ENCODE results near the gene ZSCAN23. TPM values are rescaled to one million over a fixed set of nuclear protein-coding genes. Genes with fewer than 3 reads are reported as not detected.
"Not testable (repeated sequence)": the region's sequence is repeated elsewhere in the genome, so short reads cannot be mapped to it uniquely, and the experiment has no call there.

The ZSCAN23 gene
- total RNA-seq, 1 donor: 4.3 TPM

DNA sequence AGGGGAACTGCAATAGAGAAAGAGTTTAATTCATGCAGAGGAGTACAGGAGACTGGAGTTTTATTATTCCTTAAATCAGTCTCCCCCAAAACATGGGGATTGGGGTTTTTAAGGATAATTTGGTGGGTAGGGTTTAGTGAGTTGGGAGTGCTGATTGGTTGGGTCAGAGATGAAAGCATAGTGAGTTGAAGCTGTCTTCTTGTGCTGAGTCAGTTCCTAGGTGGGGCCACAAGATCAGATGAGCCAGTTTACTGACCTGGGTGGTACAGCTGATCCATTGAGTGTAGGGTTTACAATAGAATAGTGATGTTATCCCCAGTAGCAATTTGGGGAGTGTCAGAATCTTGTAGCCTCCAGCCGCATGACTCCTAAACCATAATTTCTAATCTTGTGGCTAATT lies 43.2 kb upstream of the ZSCAN23 start:
- no peak overlapping the region for H3K4me3 ChIP-seq (ENCODE audit: low read depth, low read length)
- no peak for DNase-seq (ENCODE audit: low read depth)
- TF ChIP-seq, protein P1, sequence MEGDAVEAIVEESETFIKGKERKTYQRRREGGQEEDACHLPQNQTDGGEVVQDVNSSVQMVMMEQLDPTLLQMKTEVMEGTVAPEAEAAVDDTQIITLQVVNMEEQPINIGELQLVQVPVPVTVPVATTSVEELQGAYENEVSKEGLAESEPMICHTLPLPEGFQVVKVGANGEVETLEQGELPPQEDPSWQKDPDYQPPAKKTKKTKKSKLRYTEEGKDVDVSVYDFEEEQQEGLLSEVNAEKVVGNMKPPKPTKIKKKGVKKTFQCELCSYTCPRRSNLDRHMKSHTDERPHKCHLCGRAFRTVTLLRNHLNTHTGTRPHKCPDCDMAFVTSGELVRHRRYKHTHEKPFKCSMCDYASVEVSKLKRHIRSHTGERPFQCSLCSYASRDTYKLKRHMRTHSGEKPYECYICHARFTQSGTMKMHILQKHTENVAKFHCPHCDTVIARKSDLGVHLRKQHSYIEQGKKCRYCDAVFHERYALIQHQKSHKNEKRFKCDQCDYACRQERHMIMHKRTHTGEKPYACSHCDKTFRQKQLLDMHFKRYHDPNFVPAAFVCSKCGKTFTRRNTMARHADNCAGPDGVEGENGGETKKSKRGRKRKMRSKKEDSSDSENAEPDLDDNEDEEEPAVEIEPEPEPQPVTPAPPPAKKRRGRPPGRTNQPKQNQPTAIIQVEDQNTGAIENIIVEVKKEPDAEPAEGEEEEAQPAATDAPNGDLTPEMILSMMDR (IDR thresholded peaks at IDR 0.05; ENCODE audit: insufficient read depth, low read depth, low read length): no peak

DNA sequence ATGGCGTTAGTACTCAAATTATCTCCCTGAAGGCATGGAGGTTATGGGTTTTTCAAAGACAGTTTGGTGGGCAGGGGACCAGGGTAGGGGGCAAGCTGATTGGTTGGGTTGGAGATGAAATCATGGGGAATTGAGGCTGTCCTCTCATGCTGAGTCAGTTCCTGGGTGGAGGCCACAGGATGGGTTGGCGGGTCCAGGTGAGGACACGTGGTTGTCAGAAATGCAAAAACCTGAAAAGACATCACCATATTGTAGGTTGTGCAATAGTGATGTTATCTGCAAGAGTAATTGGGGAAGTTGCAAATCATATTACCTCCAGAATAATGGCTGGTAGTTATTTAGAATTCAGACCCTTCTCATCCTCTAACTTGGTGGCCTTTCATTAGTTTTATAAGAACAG lies 42.2 kb upstream of the ZSCAN23 start:
- TF ChIP-seq, protein P1 (IDR thresholded peaks at IDR 0.05; ENCODE audit: insufficient read depth, low read depth, low read length): no peak
- H3K4me3 ChIP-seq (ENCODE audit: low read depth, low read length): no peak overlapping the region
- DNase-seq (ENCODE audit: low read depth): no peak

DNA sequence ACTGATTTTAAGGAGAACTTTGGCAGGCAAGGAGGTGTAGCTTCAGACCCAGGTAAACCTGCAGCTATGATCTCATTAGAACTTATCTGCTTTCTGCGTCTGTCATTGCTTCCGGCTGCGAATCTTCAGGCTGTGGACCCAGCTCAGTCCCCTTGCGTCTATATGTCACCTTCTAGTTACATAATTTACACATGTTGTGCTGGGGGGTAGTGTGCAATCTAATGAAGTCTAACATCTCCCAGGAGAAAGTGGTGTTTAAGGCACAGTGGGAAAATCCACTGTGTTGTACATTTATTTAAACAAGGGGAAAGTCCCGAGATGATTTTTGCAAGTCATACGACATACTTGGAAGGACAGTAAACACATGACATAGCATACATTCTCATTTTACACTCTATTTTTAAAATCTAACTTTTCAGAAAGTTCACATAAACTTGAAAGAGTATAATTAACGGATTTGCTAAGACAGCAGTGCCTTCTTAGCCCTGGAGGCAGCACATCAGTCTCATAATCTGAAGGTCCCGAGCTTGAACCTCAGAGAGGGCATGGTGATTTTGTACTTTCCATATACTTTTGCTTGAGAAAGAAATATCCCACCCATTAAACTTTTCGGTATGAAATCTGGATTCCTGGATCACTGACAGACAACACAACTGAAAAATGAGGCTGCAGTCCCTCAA lies 37.1 kb upstream of the ZSCAN23 start:
- TF ChIP-seq, protein P1 (IDR thresholded peaks at IDR 0.05; ENCODE audit: insufficient read depth, low read depth, low read length): no peak
- no peak overlapping the region for H3K4me3 ChIP-seq (ENCODE audit: low read depth, low read length)
- DNase-seq (ENCODE audit: low read depth): no peak

DNA sequence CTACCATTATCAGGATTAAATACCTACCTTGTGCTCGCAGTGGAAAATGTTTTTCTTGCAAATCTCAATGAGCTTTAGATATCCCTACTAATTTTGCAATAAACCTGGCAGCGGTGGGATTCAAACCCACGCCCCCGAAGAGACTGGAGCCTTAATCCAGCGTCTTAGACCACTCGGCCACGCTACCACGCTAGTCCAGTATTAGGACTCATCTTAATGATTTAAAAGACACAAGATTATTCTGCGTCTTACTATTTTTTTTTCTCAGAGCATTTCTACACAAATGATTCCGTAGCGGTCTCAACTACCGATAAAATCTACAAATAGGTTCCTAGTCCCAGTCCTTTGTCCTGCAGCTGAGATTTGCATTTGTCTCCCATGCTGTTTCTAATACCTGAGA lies 35.2 kb upstream of the ZSCAN23 start:
- DNase-seq (ENCODE audit: low read depth): no peak
- TF ChIP-seq, protein P1 (IDR thresholded peaks at IDR 0.05; ENCODE audit: insufficient read depth, low read depth, low read length): no peak
- no peak overlapping the region for H3K4me3 ChIP-seq (ENCODE audit: low read depth, low read length)

DNA sequence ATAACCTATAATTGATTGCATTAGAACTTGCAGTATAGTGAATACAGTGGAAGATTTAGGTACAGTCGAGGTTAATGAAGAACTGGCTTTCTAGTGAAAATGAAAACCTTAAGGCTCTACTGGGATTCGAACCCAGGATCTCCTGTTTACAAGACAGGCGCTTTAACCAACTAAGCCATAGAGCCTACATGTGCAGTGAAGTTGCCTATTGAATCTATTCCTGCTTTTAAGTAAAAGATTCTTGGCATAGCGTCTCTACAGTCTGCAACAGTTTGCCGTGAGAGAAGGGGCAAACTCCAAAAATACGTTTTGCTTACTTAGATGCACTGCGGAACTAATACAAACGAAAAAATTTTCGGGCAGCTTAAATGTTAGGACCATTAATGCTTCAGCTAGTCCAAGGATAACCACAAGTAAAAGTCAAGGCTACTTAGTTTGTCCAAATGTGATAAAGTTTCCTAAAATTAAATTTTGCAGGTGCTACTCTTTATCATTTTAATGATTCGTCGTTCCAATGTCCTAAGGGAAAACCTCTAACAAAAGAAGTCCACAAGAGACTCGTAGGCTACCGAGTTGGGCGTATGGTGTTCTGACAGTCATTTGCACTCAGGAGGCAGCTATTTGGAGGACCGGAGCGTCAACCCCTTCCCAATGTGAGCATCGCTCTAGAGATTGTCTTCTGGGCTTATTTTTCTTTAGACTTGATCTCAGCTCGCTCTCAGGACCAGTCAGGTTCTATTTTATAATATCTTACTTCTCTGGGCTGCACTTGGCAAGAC lies 31.3 kb upstream of the ZSCAN23 start:
- peak; percentile 85 for DNase-seq (ENCODE audit: low read depth)
- H3K4me3 ChIP-seq (ENCODE audit: low read depth, low read length): peak overlapping the region; percentile 62
- TF ChIP-seq, protein P1 (IDR thresholded peaks at IDR 0.05; ENCODE audit: insufficient read depth, low read depth, low read length): no peak

DNA sequence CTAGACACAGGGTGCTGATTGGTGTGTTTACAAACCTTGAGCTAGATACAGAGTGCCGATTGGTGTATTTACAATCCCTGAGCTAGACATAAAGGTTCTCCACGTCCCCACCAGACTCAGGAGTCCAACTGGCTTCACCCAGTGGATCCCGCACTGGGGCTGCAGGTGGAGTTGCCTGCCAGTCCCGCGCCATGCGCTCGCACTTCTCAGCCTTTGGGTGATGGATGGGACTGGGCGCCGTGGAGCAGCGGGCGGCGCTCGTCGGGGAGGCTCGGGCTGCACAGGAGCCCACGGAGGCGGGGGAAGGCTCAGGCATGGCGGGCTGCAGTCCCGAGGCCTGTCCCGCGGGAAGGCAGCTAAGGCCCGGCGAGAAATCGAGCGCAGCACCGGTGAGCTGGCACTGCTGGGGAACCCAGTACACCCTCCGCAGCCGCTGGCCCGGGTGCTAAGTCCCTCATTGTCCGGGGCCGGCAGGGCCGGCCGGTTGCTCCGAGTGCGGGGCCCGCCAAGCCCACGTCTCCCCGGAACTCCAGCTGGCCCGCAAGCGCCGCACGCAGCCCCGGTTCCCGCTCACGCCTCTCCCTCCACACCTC lies 26.0 kb upstream of the ZSCAN23 start:
- H3K4me3 ChIP-seq (ENCODE audit: low read depth, low read length); DNase-seq (ENCODE audit: low read depth): not testable (repeated sequence)

DNA sequence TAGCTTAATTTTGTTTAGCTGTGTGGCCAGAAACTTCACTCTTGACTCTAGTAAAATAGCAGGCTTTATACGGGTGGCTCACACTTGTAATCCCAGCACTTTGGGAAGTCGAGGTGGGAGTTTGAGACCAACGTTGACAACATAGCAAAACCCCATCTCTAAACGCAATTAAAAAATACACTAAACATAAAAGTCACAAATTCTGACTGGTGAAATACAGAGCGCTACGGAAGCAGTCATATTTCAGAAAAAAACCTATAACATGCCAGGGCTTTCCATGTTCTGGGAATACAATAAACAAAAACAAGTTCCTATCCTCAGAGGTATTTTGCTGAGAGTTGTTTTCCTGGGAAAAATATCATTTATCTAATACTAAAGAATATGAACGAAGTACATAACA lies 24.8 kb upstream of the ZSCAN23 start:
- no peak overlapping the region for H3K4me3 ChIP-seq (ENCODE audit: low read depth, low read length)
- DNase-seq (ENCODE audit: low read depth): no peak
- TF ChIP-seq, protein P1 (IDR thresholded peaks at IDR 0.05; ENCODE audit: insufficient read depth, low read depth, low read length): no peak

Measured in fibroblast of villous mesenchyme (primary cell).